Ishikawa (cell line): Measurements from ENCODE around the gene RAB31.

Experiments
- CEBPB ChIP-seq: IDR thresholded peaks from 2 replicates; pipeline ENCODE4 v1.6.1; 2012
- CREB1 ChIP-seq: IDR thresholded peaks from 2 replicates; pipeline ENCODE4 v1.6.1; 2012; ENCODE audit warnings: low read depth
- EGR1 ChIP-seq: IDR thresholded peaks from 2 replicates; pipeline ENCODE4 v1.6.1; 2012
- EP300 ChIP-seq: IDR thresholded peaks from 2 replicates; pipeline ENCODE4 v1.6.1; 2012; ENCODE audit warnings: borderline replicate concordance
- FOXM1 ChIP-seq: IDR thresholded peaks from 2 replicates; pipeline ENCODE4 v1.6.1; 2012; ENCODE audit warnings: low read depth, borderline replicate concordance
- NFIC ChIP-seq: IDR thresholded peaks from 2 replicates; pipeline ENCODE4 v1.6.1; 2012
- RAD21 ChIP-seq: IDR thresholded peaks from 2 replicates; pipeline ENCODE4 v1.6.1; 2012; ENCODE audit warnings: low read depth
- REST ChIP-seq: IDR thresholded peaks from 2 replicates; pipeline ENCODE4 v1.6.1; 2012; ENCODE audit warnings: low read depth, mild to moderate bottlenecking
- TAF1 ChIP-seq: IDR thresholded peaks from 2 replicates; pipeline ENCODE4 v1.6.1; 2012; ENCODE audit warnings: low read depth, mild to moderate bottlenecking
- TCF12 ChIP-seq: IDR thresholded peaks from 2 replicates; pipeline ENCODE4 v1.6.1; 2012; ENCODE audit warnings: low read depth
- TEAD4 ChIP-seq: IDR thresholded peaks from 2 replicates; pipeline ENCODE4 v1.6.1; 2012
- YY1 ChIP-seq: IDR thresholded peaks from 2 replicates; pipeline ENCODE4 v1.6.1; 2012; ENCODE audit warnings: low read depth
- ZBTB7A ChIP-seq: IDR thresholded peaks from 2 replicates; pipeline ENCODE4 v1.6.1; 2012; ENCODE audit warnings: low read depth
- TF ChIP-seq, protein P1 (sequence below): IDR thresholded peaks from 2 replicates; pipeline ENCODE4 v1.6.1; 2012
- TF ChIP-seq, protein P2 (sequence below): IDR thresholded peaks from 2 replicates; pipeline ENCODE4 v1.6.1; 2012

Gene RAB31

DNA sequence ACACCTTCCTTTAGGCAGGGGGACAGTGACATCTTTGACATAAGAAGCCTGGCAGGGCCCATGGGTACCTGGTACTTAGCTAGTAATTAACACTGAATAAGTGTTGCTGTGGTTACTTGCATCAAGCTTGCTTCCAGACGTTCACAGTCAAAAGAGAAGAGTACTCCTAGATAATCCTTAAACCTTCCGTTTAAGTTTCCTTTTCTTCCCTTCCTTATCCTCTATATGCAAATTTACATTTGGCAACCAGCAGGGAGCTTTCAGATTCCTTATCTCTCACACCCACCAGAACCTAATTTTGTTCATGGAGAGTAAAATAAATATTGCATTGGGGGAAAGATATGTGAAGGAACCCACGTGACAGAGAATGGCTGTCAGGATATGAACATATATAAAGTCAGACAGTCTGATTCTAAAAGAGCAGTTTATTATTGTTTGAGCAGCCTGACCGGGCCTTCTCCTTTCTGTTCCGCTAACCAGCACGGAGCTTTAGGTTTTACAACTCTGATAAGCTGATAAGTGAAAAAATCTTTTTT is 7.8 kb upstream of the RAB31 start:
- TF ChIP-seq CEBPB (no peak), REST (no peak), TEAD4 (no peak), CREB1 (no peak), TAF1 (no peak), FOXM1 (no peak), EGR1 (no peak), NFIC (no peak), RAD21 (no peak), TCF12 (no peak), EP300 (no peak), ZBTB7A (no peak), YY1 (no peak)
- TF ChIP-seq, protein P1, sequence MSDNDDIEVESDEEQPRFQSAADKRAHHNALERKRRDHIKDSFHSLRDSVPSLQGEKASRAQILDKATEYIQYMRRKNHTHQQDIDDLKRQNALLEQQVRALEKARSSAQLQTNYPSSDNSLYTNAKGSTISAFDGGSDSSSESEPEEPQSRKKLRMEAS, result no peak
- TF ChIP-seq, protein P2, sequence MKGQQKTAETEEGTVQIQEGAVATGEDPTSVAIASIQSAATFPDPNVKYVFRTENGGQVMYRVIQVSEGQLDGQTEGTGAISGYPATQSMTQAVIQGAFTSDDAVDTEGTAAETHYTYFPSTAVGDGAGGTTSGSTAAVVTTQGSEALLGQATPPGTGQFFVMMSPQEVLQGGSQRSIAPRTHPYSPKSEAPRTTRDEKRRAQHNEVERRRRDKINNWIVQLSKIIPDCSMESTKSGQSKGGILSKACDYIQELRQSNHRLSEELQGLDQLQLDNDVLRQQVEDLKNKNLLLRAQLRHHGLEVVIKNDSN, result no peak

DNA sequence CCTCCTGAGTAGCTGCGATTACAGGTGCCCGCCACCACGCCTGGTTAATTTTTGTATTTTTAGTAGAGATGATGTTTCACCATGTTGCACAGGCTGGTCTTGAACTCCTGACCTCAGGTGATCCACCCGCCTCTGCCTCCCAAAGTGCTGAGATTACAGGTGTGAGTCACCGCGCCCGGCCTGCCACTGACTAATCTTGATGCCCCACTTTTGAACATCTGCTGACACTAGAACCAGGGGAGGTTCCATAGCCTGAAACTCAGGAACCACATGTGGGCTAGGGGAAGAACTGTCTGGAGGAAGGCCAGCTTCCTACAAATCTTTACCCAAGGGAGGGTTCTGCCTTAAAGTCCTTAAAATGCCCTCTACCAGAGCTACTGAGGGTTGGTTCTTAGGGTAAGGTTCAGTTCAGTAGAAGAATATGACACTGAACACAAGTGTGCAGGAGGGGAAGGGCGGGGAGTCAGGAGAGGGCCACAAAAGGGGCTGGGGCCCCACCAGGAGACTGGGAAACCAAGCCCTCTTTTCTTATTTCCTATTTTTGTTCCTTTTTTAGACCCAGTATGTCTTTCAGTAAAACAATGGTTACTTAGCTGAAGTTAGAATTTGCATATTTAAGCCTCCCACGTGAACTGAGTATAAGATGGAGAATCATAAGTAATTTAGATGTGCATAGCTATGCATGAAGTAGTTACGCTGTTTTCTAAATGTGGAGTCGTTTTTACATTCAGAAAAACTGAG is 6.3 kb upstream of the RAB31 start:
- no peak for TF ChIP-seq ZBTB7A
- TF ChIP-seq CEBPB, result no peak
- TF ChIP-seq, protein P1, result no peak
- TF ChIP-seq RAD21, result no peak
- TF ChIP-seq EGR1, result no peak
- TF ChIP-seq TAF1, result no peak
- no peak for TF ChIP-seq FOXM1
- TF ChIP-seq TEAD4, result no peak
- TF ChIP-seq, protein P2, result no peak
- no peak for TF ChIP-seq NFIC
- TF ChIP-seq REST, result no peak

- TF ChIP-seq TEAD4 (no peak), TAF1 (no peak), EGR1 (no peak), CEBPB (no peak), RAD21 (no peak), TCF12 (no peak), YY1 (no peak), EP300 (no peak), FOXM1 (no peak)
- TF ChIP-seq, protein P2, result no peak
Measured at GRCh38 chr18:9704233-9705118, 3.6 kb upstream of the RAB31 start.

DNA sequence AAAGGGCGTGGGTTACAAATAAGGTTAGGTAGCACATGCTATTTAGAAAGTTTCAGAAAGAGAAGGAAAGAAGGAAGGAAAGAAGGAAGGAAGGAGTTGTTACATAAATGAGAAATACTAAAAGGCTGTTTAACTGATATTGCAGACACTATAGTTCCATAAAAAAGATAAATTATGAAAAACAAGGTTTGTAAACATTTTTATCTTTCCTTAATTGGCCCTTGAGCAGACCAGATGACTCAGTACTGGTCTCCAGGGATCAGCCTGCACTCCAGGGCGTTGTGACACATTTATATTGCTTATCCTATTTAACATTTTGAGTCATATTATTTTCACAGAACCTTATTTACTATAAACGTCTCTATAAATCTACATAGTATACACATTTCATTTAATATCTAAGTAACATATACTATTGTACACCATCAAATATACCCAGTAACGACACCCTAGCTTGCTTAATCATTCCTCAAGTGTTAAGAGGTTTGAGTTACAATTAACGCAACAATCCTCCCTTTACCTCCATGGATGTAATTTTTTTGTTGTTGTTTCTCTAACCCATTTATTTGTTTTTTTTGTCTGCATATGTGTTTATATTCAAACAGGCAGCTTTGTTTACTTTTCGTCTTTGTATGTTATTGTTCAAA is 2.8 kb upstream of the RAB31 start:
- TF ChIP-seq EGR1 (no peak), YY1 (no peak), CREB1 (no peak), RAD21 (no peak), FOXM1 (no peak), EP300 (no peak), NFIC (no peak), CEBPB (no peak), TCF12 (no peak), TEAD4 (no peak)
- TF ChIP-seq, protein P1, result no peak
